Keratinocyte (primary cell): ENCODE results near the gene ZNF212. TPM values are rescaled to one million over a fixed set of nuclear protein-coding genes. Genes with fewer than 3 reads are reported as not detected.

Source experiments
- DNase-seq: peaks from one replicate; pipeline ENCODE4 v3.0.0-alpha.2; 2011; ENCODE audit warnings: low read depth, missing footprints, low spot score
- FAIRE-seq: peaks from 2 replicates; lab custom pipeline; 2011; peaks lifted over from hg19 to GRCh38; lab: Jason Lieb, UNC
- H2AFZ ChIP-seq: 2 replicates; pipeline ENCODE4 v1.6.0; 2012; ENCODE audit warnings: low read length, control low read depth, inconsistent platforms; ENCODE audit not compliant: control insufficient read depth
- H3K27ac ChIP-seq: 2 replicates; pipeline ENCODE4 v1.5.1; 2011; ENCODE audit warnings: low read length; ENCODE audit not compliant: control insufficient read depth, insufficient read depth
- H3K27me3 ChIP-seq: 3 replicates; pipeline ENCODE4 v1.6.0; 2011; ENCODE audit warnings: low read length; ENCODE audit not compliant: control insufficient read depth, insufficient read depth; ENCODE audit errors: extremely low read depth
- H3K36me3 ChIP-seq, 2 experiments: 2 replicates in 1 of 2; 3 replicates in 1 of 2; pipeline ENCODE4 v1.5.1; 2011; ENCODE audit warnings: low read length in 2 of 2, mild to moderate bottlenecking in 1 of 2; ENCODE audit not compliant: control insufficient read depth in 2 of 2, insufficient read depth in 2 of 2; ENCODE audit errors: extremely low read depth in 1 of 2
- H3K4me1 ChIP-seq: 3 replicates; pipeline ENCODE4 v1.5.1; 2011; ENCODE audit warnings: low read length; ENCODE audit not compliant: control insufficient read depth, insufficient read depth; ENCODE audit errors: extremely low read depth
- H3K4me2 ChIP-seq: 3 replicates; pipeline ENCODE4 v1.6.0; 2011; ENCODE audit warnings: low read depth, low read length; ENCODE audit not compliant: control insufficient read depth, insufficient read depth; ENCODE audit errors: extremely low read depth
- H3K4me3 ChIP-seq, 3 experiments: fragments of 200-600 bp in 1 of 3; sonication (generic) in 1 of 3; 2 replicates in 2 of 3; 3 replicates in 1 of 3; pipeline ENCODE4 v1.5.1; 2011 to 2016; ENCODE audit warnings: low read length in 3 of 3, mild to moderate bottlenecking in 3 of 3, control low read depth in 2 of 3, inconsistent platforms in 1 of 3, low read depth in 1 of 3, mixed read lengths in 1 of 3, mixed run types in 1 of 3, moderate library complexity in 1 of 3; ENCODE audit not compliant: control insufficient read depth in 2 of 3, insufficient read depth in 2 of 3; ENCODE audit errors: extremely low read depth in 1 of 3
- H3K79me2 ChIP-seq: 2 replicates; pipeline ENCODE4 v1.6.0; 2012; ENCODE audit warnings: low read length; ENCODE audit not compliant: control insufficient read depth, insufficient read depth
- H3K9ac ChIP-seq: 3 replicates; pipeline ENCODE4 v1.6.0; 2011; ENCODE audit warnings: low read length; ENCODE audit not compliant: control insufficient read depth, insufficient read depth; ENCODE audit errors: extremely low read depth
- H3K9me1 ChIP-seq: 3 replicates; pipeline ENCODE4 v1.6.0; 2011; ENCODE audit warnings: low read length; ENCODE audit not compliant: control insufficient read depth, insufficient read depth; ENCODE audit errors: extremely low read depth
- H3K9me3 ChIP-seq: 2 replicates; pipeline ENCODE4 v1.5.1; 2012; ENCODE audit warnings: low read depth, low read length; ENCODE audit not compliant: control insufficient read depth
- H4K20me1 ChIP-seq: 3 replicates; pipeline ENCODE4 v1.6.0; 2011; ENCODE audit warnings: low read length; ENCODE audit not compliant: control insufficient read depth, insufficient read depth; ENCODE audit errors: extremely low read depth
- CTCF ChIP-seq, 3 experiments: IDR thresholded peaks in 1 of 3; conservative IDR thresholded peaks in 1 of 3; optimal IDR thresholded peaks in 1 of 3; 2 replicates in 2 of 3; 3 replicates in 1 of 3; pipeline versions ENCODE3 to v1.5.1; 2011; ENCODE audit warnings: low read length in 3 of 3, mild to moderate bottlenecking in 3 of 3, moderate library complexity in 2 of 3, control low read depth in 1 of 3, inconsistent platforms in 1 of 3; ENCODE audit not compliant: insufficient read depth in 2 of 3; ENCODE audit errors: extremely low read depth in 1 of 3
- EZH2 ChIP-seq: IDR thresholded peaks from one replicate; pipeline ENCODE4 v1.6.1; 2012; ENCODE audit warnings: inconsistent platforms, mild to moderate bottlenecking, low read length, moderate library complexity
- dilution Hi-C: fragments of 300-500 bp; cut with MboI; formaldehyde crosslinking; loops from one replicate; pipeline ENCODE4 v1.7.0; 2020; ENCODE audit warnings: low sequenced_read_pairs; ENCODE audit not compliant: extremely low pct_ligation_motif_present
- polyA plus RNA-seq, 5 experiments: library from polyadenylated mRNA; depleted of rRNA in 3 of 5; stranded (reverse) in 3 of 5; stranded (forward) in 1 of 5; unstranded in 1 of 5; fragments of >200 nt; gene quantifications; 1 replicate in 1 of 5; 2 replicates in 3 of 5; 3 replicates in 1 of 5; pipeline versions ENCODE4 v1.2.1 to v1.2.3, GENCODE V29; 2011 to 2012; ENCODE audit warnings: missing spikeins in 2 of 5, low read depth in 1 of 5, low replicate concordance in 1 of 5

ZNF212 gene
- polyA plus RNA-seq, 1 donor (not counting 4 experiments of a cell fraction or from before 2014, with no cell fraction given): 3.8 TPM

- no peaks in the 10 kb centered on the region for H3K27me3 ChIP-seq
- peaks cover 0 to 8% of the 10 kb centered on the region in 2 experiments for H3K36me3 ChIP-seq
- H3K9ac ChIP-seq: peak overlapping the region; percentile 65
- dilution Hi-C loops: no loop called here
- H3K27ac ChIP-seq: no peak overlapping the region
- H3K4me2 ChIP-seq: peak overlapping the region; percentile 93
- FAIRE-seq (no peak), DNase-seq (no peak)
- H2AFZ ChIP-seq: peak overlapping the region; percentile 66
- H4K20me1 ChIP-seq: no peaks in the 10 kb centered on the region
- H3K9me1 ChIP-seq: no peaks in the 10 kb centered on the region
- TF ChIP-seq CTCF (optimal IDR thresholded peaks at IDR 0.05 in 1 of 3, IDR thresholded peaks at IDR 0.05 in 1 of 3, conservative IDR thresholded peaks at IDR 0.05 in 1 of 3; ENCODE audit: extremely low read depth in 1 of 3, insufficient read depth in 2 of 3, low read length in 3 of 3) (no peak), EZH2 (no peak)
- H3K9me3 ChIP-seq: no peaks in the 10 kb centered on the region
- no peaks in the 10 kb centered on the region for H3K79me2 ChIP-seq
- peak overlapping the region; percentile 64 to 78 (median 64) for H3K4me3 ChIP-seq
- H3K4me1 ChIP-seq: peaks cover 19% of the 10 kb centered on the region
Observed at GRCh38 chr7:149285603-149286002, 46.2 kb downstream of the ZNF212 start.

GRCh38 chr7:149286811-149287400, 47.5 kb downstream of the ZNF212 start:
- Histone ChIP-seq H3K79me2 (no peaks in the 10 kb centered on the region), H3K4me3 (no peak overlapping the region), H3K27ac (no peak overlapping the region), H3K9ac (no peak overlapping the region), H3K9me1 (no peaks in the 10 kb centered on the region), H2AFZ (no peak overlapping the region), H3K4me2 (peak overlapping the region; percentile 2), H3K27me3 (no peaks in the 10 kb centered on the region), H3K36me3 (no peaks in the 10 kb centered on the region), H3K9me3 (no peaks in the 10 kb centered on the region), H3K4me1 (peaks cover 19% of the 10 kb centered on the region), H4K20me1 (no peaks in the 10 kb centered on the region)
- dilution Hi-C loops: no loop called here
- TF ChIP-seq EZH2: no peak
- TF ChIP-seq CTCF (optimal IDR thresholded peaks at IDR 0.05 in 1 of 3, IDR thresholded peaks at IDR 0.05 in 1 of 3, conservative IDR thresholded peaks at IDR 0.05 in 1 of 3; ENCODE audit: extremely low read depth in 1 of 3, insufficient read depth in 2 of 3, low read length in 3 of 3): no peak
- no peak for DNase-seq
- no peak for FAIRE-seq
